H1 (cell line): ENCODE results near the gene RAB30. TPM values are rescaled to one million over a fixed set of nuclear protein-coding genes. Genes with fewer than 3 reads are reported as not detected.

ENCODE experiments used
- CTCF ChIA-PET: fragments of 300-600 bp; sonication (Branson Sonifier 250); formaldehyde crosslinking; loops from one replicate; lab custom pipeline; 2021; ENCODE audit not compliant: partially characterized antibody; lab: Charles Lee
- POLR2A ChIA-PET: fragments of 300-600 bp; sonication (Branson Sonifier 250); formaldehyde crosslinking; loops from one replicate; lab custom pipeline; 2021; ENCODE audit warnings: inconsistent platforms; ENCODE audit not compliant: partially characterized antibody; lab: Charles Lee
- DNase-seq, 2 experiments: peaks; one replicate each; pipeline versions ENCODE4 v3.0.0 to v3.0.0-alpha.2; 2010 to 2022; ENCODE audit warnings: low spot score in 2 of 2, low read depth in 1 of 2, mixed read lengths in 1 of 2
- FAIRE-seq: peaks from 2 replicates; lab custom pipeline; 2011; peaks lifted over from hg19 to GRCh38; lab: Jason Lieb, UNC
- H2AFZ ChIP-seq: 2 replicates; pipeline ENCODE4 v1.8.1; 2012; ENCODE audit warnings: low read length, inconsistent platforms
- H2AK5ac ChIP-seq: 2 replicates; pipeline ENCODE4 v1.6.1; 2013; ENCODE audit warnings: low read depth, low read length
- H2BK120ac ChIP-seq: replicated peaks from 2 replicates; pipeline ENCODE3; 2013; ENCODE audit warnings: low read depth, low read length, inconsistent platforms
- H2BK12ac ChIP-seq: 2 replicates; pipeline ENCODE4 v1.6.1; 2013; ENCODE audit warnings: low read depth, low read length
- H2BK15ac ChIP-seq: 2 replicates; pipeline ENCODE4 v1.6.1; 2013; ENCODE audit warnings: low read length
- H2BK20ac ChIP-seq: 2 replicates; pipeline ENCODE4 v1.6.1; 2013; ENCODE audit warnings: low read length
- H2BK5ac ChIP-seq: 2 replicates; pipeline ENCODE4 v1.6.1; 2013; ENCODE audit warnings: low read depth, low read length
- H3K14ac ChIP-seq: 2 replicates; pipeline ENCODE4 v1.6.1; 2013; ENCODE audit warnings: inconsistent platforms; ENCODE audit not compliant: insufficient read length
- H3K18ac ChIP-seq: 2 replicates; pipeline ENCODE4 v1.6.1; 2013; ENCODE audit warnings: low read length; ENCODE audit errors: extremely low read depth
- H3K23ac ChIP-seq: 2 replicates; pipeline ENCODE4 v1.6.1; 2013; ENCODE audit warnings: inconsistent platforms; ENCODE audit not compliant: insufficient read length
- H3K23me2 ChIP-seq: 2 replicates; pipeline ENCODE4 v1.6.1; 2013; ENCODE audit warnings: low read depth, low read length
- H3K27ac ChIP-seq: 2 replicates; pipeline ENCODE4 v1.6.1; 2011; ENCODE audit warnings: low read depth, low read length, inconsistent platforms
- H3K27me3 ChIP-seq, 4 experiments: replicated peaks in 1 of 4; 1 replicate in 1 of 4; 2 replicates in 3 of 4; pipeline versions ENCODE4 v1.6.1 to v1.8.1; 2011 to 2013; ENCODE audit warnings: low read length in 3 of 4, mild to moderate bottlenecking in 3 of 4, inconsistent platforms in 2 of 4, mixed read lengths in 2 of 4, moderate library complexity in 1 of 4; ENCODE audit not compliant: control insufficient read depth in 3 of 4, insufficient read depth in 3 of 4; ENCODE audit errors: extremely low read depth in 1 of 4
- H3K36me3 ChIP-seq, 4 experiments: 2 replicates each; pipeline versions ENCODE4 v1.6.1 to v1.8.1; 2011 to 2013; ENCODE audit warnings: mild to moderate bottlenecking in 4 of 4, low read length in 3 of 4, moderate library complexity in 2 of 4, control low read depth in 1 of 4, inconsistent platforms in 1 of 4; ENCODE audit not compliant: insufficient read depth in 4 of 4, control insufficient read depth in 2 of 4
- H3K4ac ChIP-seq: replicated peaks from 2 replicates; pipeline ENCODE3; 2013; ENCODE audit warnings: low read length, low read depth, mixed read lengths, inconsistent platforms; ENCODE audit not compliant: insufficient read length
- H3K4me1 ChIP-seq, 4 experiments: replicated peaks in 1 of 4; 1 replicate in 1 of 4; 2 replicates in 3 of 4; pipeline versions ENCODE4 v1.6.1 to v1.8.1; 2011 to 2013; ENCODE audit warnings: low read length in 3 of 4, inconsistent platforms in 2 of 4, mixed read lengths in 1 of 4; ENCODE audit not compliant: insufficient read depth in 4 of 4, control insufficient read depth in 3 of 4
- H3K4me2 ChIP-seq, 2 experiments: 2 replicates each; pipeline versions ENCODE4 v1.6.1 to v1.8.1; 2011 to 2013; ENCODE audit warnings: low read depth in 2 of 2, low read length in 2 of 2, control low read depth in 1 of 2, inconsistent platforms in 1 of 2, mild to moderate bottlenecking in 1 of 2; ENCODE audit not compliant: insufficient read depth in 1 of 2
- H3K4me3 ChIP-seq, 4 experiments: fragments of 200-600, 300-600 bp in 1 of 4; sonication (generic), shearing (Covaris generic), sonication (Bioruptor Twin) in 1 of 4; 2 replicates each; pipeline versions ENCODE4 v1.5.1 to v1.8.1; 2011 to 2016; ENCODE audit warnings: low read length in 4 of 4, low read depth in 3 of 4, control low read depth in 2 of 4, inconsistent platforms in 2 of 4, mild to moderate bottlenecking in 2 of 4, mixed read lengths in 1 of 4, moderate library complexity in 1 of 4; ENCODE audit not compliant: insufficient read depth in 2 of 4; ENCODE audit errors: extremely low read depth in 1 of 4
- H3K56ac ChIP-seq: replicated peaks from 2 replicates; pipeline ENCODE3; 2013; ENCODE audit warnings: low read depth, mild to moderate bottlenecking, mixed read lengths, low read length, inconsistent platforms; ENCODE audit not compliant: insufficient read length
- H3K79me1 ChIP-seq: 2 replicates; pipeline ENCODE4 v1.6.1; 2013; ENCODE audit warnings: low read depth, low read length, control low read depth
- H3K79me2 ChIP-seq, 2 experiments: 2 replicates each; pipeline versions ENCODE4 v1.6.1 to v1.8.1; 2012 to 2013; ENCODE audit warnings: low read length in 2 of 2, mild to moderate bottlenecking in 2 of 2, inconsistent platforms in 1 of 2; ENCODE audit not compliant: insufficient read depth in 2 of 2, control insufficient read depth in 1 of 2
- H3K9ac ChIP-seq, 4 experiments: replicated peaks in 1 of 4; 1 replicate in 1 of 4; 2 replicates in 3 of 4; pipeline versions ENCODE4 v1.6.1 to v1.8.1; 2011 to 2013; ENCODE audit warnings: low read depth in 3 of 4, low read length in 3 of 4, control low read depth in 2 of 4, mild to moderate bottlenecking in 2 of 4, moderate library complexity in 2 of 4, inconsistent platforms in 1 of 4; ENCODE audit errors: extremely low read depth in 1 of 4
- H3K9me3 ChIP-seq, 2 experiments: 2 replicates each; pipeline versions ENCODE4 v1.6.1 to v1.8.1; 2012 to 2013; ENCODE audit warnings: mild to moderate bottlenecking in 2 of 2, moderate library complexity in 2 of 2, control low read depth in 1 of 2, inconsistent platforms in 1 of 2, low read depth in 1 of 2, low read length in 1 of 2, mixed read lengths in 1 of 2; ENCODE audit not compliant: insufficient read depth in 2 of 2
- H4K20me1 ChIP-seq, 2 experiments: replicated peaks in 1 of 2; 2 replicates each; pipeline versions ENCODE3 to v1.8.1; 2011 to 2013; ENCODE audit warnings: inconsistent platforms in 2 of 2, low read length in 2 of 2, mild to moderate bottlenecking in 1 of 2; ENCODE audit not compliant: insufficient read depth in 2 of 2, control insufficient read depth in 1 of 2
- H4K5ac ChIP-seq: 2 replicates; pipeline ENCODE4 v1.6.1; 2013; ENCODE audit warnings: low read length, low read depth, mixed read lengths, inconsistent platforms; ENCODE audit not compliant: insufficient read length
- H4K8ac ChIP-seq: 2 replicates; pipeline ENCODE4 v1.8.0; 2013; ENCODE audit warnings: mild to moderate bottlenecking, moderate library complexity, low read length, inconsistent platforms; ENCODE audit not compliant: insufficient read depth; ENCODE audit errors: extremely low read depth
- H4K91ac ChIP-seq: replicated peaks from 2 replicates; pipeline ENCODE3; 2013; ENCODE audit warnings: low read length, mixed read lengths, inconsistent platforms; ENCODE audit not compliant: insufficient read length
- CBX5 ChIP-seq: fragments of 300-800, 300-1000 bp; sonication (generic); IDR thresholded peaks from 2 replicates; pipeline ENCODE4 v1.7.1; 2016; ENCODE audit warnings: antibody characterized with exemption, low read length, low read depth
- WGBS, 2 experiments: shearing (Covaris generic) in 1 of 2; methylation state at CpG; one replicate each; pipeline versions ENCODE4 v1.1.6 to v1.1.7; 2013 to 2015; ENCODE audit warnings: low lambda C conversion rate in 2 of 2, mixed read lengths in 2 of 2, inconsistent platforms in 1 of 2, low coverage in 1 of 2, missing lambda C conversion rate in 1 of 2; ENCODE audit not compliant: insufficient replicate concordance in 2 of 2, insufficient coverage in 1 of 2, insufficient read length in 1 of 2; ENCODE audit errors: extremely low coverage in 1 of 2, missing lambda C conversion rate in 1 of 2; 5-methylcytosine and 5-hydroxymethylcytosine counted together
- polyA plus RNA-seq, 7 experiments: library from polyadenylated mRNA; depleted of rRNA in 3 of 7; stranded (reverse) in 5 of 7; unstranded in 2 of 7; fragments of >200 nt in 5 of 7; fragments of 200-250 nt in 2 of 7; gene quantifications; 1 replicate in 5 of 7; 2 replicates in 1 of 7; 4 replicates in 1 of 7; pipeline versions ENCODE4 v1.2.1 to v1.2.3, GENCODE V29; 2011 to 2013; ENCODE audit warnings: missing spikeins in 2 of 7, mixed read lengths in 2 of 7
- total RNA-seq: library from RNA; stranded (reverse); fragmentation: NEBNext Ultra II Directional; extraction: Animal tissue kit (Norgen Biotek cat#: 25700); gene quantifications from 2 replicates; pipeline ENCODE4 v1.2.1, GENCODE V29; 2021

The RAB30 gene
- total and polyA plus RNA-seq, 2 of the 8 experiments (the other 6 are each of a cell fraction or from before 2014, with no cell fraction given): 1.6 to 11.7 TPM

GRCh38 chr11:83035070-83035854 lies 36.4 kb downstream of the RAB30 start:
- no peak overlapping the region for H3K56ac ChIP-seq
- H3K27ac ChIP-seq: no peak overlapping the region
- no peak overlapping the region for H4K8ac ChIP-seq
- H3K14ac ChIP-seq: no peak overlapping the region
- H3K4me2 ChIP-seq: no peak overlapping the region
- CTCF ChIA-PET: interaction anchor here (0.7 to 1.6 kb wide), 4 partner anchors 13 to 86 kb away, joined by 3 to 5 read pairs (median 4); no protein-coding TSS in a partner anchor
- H3K4ac ChIP-seq: no peak overlapping the region
- no peak overlapping the region for H2BK20ac ChIP-seq
- no peak overlapping the region for H2BK15ac ChIP-seq
- no peak overlapping the region for H3K4me3 ChIP-seq
- FAIRE-seq: no peak
- no peaks in the 10 kb centered on the region for H4K20me1 ChIP-seq
- no peaks in the 10 kb centered on the region for H3K79me2 ChIP-seq
- no peak overlapping the region for H2BK12ac ChIP-seq
- H2BK120ac ChIP-seq: no peak overlapping the region
- TF ChIP-seq CBX5: no peak
- TF ChIP-seq, all 59 proteins: peak for 0
- Histone ChIP-seq H3K4me1 (peaks cover 1 to 3% (median 2%) of the 10 kb centered on the region in 4 experiments; a peak in 4 of 7 replicates), H3K9ac (no peak overlapping the region), H2BK5ac (no peak overlapping the region), H3K9me3 (no peaks in the 10 kb centered on the region), H3K23me2 (no peaks in the 10 kb centered on the region), H4K91ac (no peak overlapping the region), H3K79me1 (no peaks in the 10 kb centered on the region), H2AK5ac (no peak overlapping the region), H3K23ac (no peak overlapping the region), H2AFZ (no peak overlapping the region), H4K5ac (no peak overlapping the region), H3K36me3 (no peaks in the 10 kb centered on the region), H3K18ac (no peak overlapping the region), H3K27me3 (no peaks in the 10 kb centered on the region)
- POLR2A ChIA-PET: interaction anchor here (1.3 to 1.6 kb wide), 2 partner anchors 15 to 47 kb away, joined by 3 read pairs; no protein-coding TSS in a partner anchor
- 90% methylated on average over 6 of the region's 6 CpGs; no CpG with 5 or more reads in 1 of the 2 experiments for WGBS, 2 experiments
- DNase-seq: no peak
